ENCODE results near the gene ADORA2B.
"Not testable (repeated sequence)": the region's sequence is repeated elsewhere in the genome, so short reads cannot be mapped to it uniquely, and the experiment has no call there.

Gene ADORA2B

GRCh38 chr17:15957206-15957605 lies 12.3 kb downstream of the ADORA2B start:
- no peak for DNase-seq

- DNase-seq = no peak
Observed at GRCh38 chr17:15957608-15958307, 12.8 kb downstream of the ADORA2B start.

GRCh38 chr17:15958484-15958854 lies 13.5 kb downstream of the ADORA2B start:
- no peak for DNase-seq

DNA sequence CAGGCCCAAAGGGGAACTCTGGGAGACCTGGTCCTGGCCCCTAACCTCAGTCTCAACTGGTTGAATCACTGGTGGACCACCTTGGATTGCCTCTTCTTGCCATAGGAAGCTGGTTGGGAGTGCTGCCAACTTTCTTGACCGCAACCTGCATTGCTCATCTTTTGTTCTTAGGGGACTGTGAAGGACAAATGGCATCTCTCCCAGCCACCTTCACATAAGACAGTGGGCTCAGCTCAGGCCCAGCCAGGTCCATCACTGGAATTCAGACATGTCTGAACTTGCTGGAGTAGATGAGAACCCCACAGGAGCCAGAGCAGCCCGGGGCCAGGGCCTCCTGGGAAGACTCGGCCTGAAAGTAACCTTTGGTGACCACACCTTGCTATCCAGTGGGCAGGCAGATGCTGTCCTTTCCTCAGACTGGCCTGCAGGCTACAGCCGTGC lies 18.8 kb downstream of the ADORA2B start:
- no peak for DNase-seq

GRCh38 chr17:15965528-15965927 lies 20.6 kb downstream of the ADORA2B start:
- DNase-seq = no peak

GRCh38 chr17:15966183-15966878 lies 21.4 kb downstream of the ADORA2B start:
- no peak for DNase-seq

GRCh38 chr17:15966879-15967248 lies 21.9 kb downstream of the ADORA2B start:
- no peak for DNase-seq

DNA sequence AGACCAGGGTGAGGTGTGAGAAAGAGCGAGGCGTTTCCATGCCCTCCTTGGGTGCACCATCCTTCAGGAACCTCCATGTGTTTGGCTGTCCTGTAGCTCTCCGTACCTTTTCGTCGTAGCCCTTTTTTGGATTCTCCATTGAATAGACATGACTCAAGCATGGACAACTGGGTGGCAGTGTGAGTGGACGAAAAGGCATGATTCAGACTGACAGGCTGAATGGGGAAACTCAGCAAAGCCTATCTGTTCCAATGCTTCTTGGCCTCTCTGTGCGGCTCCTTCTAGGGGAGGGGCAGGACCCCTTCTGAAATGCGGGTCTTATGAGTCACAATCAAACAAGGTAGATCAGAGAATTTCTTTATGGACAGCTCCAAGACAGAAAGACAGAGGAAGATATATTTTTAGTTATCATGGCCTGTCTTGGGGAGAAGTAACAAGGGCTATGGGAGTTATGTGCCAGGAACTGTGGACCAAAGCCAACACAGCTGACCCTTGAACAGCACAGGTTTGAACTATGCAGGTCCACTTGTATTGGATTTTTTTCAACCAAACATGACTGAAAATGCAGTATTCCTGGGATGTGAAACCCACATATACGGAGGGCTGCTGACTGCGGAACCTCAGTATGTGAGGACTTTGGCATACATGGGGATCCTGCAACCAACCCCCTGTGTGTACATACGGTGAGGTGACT lies 22.9 kb downstream of the ADORA2B start:
- no peak for DNase-seq

DNA sequence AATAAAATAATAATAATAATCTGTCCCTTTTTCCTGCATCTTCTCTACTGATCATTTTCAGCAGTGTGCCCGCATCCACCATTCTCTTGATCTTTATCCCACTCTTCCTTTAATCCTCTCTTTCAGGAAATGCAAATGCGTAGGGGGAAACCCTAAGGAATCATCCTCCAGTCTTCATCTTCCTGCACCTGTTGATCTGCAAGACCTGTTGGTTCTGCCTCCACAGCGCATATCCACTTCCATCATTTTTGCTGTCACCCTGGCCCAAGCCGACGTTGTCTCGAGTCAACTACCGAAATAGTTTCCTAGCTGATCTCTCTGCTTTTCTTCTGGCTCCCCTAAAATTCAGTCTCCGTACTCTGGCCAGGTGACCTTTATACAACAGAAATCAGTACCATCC lies 24.5 kb downstream of the ADORA2B start:
- DNase-seq = no peak

GRCh38 chr17:15970500-15970899 lies 25.6 kb downstream of the ADORA2B start:
- no peak for DNase-seq

DNA sequence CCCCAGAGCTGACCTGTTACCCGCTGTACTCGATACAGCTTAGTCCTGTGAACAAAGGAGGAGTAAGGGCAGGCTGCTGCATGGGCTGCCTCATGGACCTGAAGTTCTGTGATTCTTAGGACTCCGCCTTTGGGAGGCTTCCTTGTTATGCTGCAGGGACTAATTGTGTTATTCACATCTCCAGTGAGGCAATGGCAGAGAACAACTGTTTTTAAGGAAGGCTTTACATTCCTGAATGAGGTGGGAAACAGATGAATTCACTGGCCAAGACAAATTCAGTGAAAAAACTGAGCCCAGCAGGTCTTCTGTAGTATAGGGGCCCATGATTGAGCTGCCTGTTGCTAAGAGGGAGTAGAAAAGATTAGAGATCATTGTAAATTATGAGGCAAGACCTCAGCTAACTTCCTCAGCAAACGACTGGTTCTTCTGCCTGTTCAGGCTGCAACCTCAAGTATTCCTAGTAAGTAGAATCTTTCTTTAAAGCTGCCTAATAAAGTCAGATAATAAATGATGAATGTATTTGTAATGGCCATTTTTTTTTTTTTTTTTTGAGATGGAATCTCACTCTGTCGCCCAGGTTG lies 26.3 kb downstream of the ADORA2B start:
- no peak for DNase-seq

DNA sequence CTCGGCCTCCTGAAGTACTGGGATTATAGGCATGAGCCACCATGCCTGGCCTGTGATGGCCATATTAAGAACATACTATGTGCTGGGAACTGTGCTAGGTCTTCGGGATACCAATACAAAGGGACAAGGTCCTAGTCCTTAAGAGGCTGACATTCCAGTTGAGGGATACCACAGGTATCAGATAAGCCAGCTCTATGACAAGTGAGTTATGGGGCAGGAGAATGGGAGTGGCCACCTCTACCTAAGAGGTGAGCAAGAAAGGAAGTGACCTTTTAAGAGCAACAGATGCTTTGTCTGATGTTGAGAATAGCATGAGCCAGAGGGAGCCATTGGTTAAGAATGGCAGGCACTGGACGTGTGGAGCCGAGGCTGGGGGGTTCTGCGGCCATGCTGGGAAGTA lies 27.0 kb downstream of the ADORA2B start:
- DNase-seq = no peak

- DNase-seq = no peak
Observed at GRCh38 chr17:15972497-15972951, 27.6 kb downstream of the ADORA2B start.

DNA sequence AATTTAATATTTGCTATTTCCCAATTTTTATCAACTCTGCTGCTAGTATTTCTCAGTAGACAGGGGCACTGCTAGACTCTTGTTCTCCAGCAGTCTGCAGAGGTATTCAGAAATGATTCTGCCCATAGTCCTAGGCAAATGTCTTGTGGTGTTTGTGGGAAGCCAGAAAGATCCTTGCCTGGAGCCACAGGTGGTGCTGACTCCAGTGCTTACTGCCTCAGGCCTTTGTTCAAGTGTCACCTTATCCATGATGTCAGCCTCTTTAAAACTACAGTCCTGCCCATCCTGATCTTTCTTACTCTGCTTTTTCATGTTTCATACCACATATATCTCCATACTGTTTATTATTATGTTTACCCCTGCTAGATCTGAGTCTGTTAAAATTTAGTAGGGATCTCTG lies 28.1 kb downstream of the ADORA2B start:
- DNase-seq = no peak

DNA sequence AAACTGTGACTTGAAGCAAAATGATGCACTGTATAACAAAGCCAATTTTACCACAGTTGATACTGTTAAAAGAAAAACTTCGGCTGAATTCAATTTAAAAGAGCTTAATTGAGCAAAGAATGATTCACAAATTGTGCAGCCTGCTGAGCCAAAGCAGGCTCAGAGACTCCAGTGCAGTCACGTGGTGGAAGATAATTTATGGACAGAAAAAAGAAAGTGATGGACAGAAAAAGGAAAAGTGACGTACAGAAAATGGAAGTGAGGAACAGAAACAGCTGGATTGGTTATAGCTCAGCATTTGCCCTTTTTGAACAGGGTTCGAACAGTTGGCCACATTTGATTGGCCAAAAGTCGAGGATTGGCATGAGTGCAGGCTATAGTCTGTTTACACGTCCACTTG lies 28.9 kb downstream of the ADORA2B start:
- DNase-seq = no peak

GRCh38 chr17:15977894-15978293 lies 33.0 kb downstream of the ADORA2B start:
- DNase-seq = no peak

DNA sequence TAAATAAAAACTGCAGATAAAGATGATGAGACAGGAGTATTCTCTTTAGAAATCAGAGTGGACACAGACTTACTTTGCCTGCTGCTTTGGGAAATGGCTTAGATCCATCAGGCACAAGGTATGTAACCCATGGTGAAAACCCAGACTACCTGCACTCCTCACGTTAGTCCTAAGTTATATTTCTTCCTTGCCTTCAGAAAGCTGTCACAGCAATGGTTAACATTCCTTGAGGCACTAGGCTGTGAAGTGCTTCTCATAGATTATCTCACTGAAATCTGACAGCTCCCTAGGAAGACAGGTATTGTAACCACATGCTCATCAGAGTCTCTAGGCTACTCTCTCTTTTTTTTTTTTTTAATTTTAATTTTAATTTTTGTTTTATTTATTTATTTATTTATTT lies 33.7 kb downstream of the ADORA2B start:
- no peak for DNase-seq

GRCh38 chr17:15979013-15979412 lies 34.1 kb downstream of the ADORA2B start:
- not testable (repeated sequence) for DNase-seq

DNA sequence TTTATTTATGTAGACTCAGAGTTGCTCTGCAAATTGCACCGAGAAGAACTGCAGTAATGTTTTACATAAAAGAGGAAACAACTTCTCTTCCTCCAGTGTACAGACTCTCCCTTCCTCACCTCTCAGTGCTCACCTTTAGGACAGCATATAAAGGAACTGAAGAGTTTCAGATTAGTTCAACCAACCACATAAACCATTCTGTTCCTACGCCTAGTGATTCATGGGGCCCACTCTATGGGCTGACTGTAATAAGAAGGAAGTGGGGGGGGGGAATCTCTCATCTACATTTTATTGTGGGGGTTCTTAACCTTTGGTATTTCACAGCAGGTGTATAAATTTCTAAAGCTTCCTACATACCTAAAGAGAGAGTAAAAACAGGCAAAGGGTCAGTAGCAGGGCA lies 36.3 kb downstream of the ADORA2B start:
- DNase-seq = no peak

DNA sequence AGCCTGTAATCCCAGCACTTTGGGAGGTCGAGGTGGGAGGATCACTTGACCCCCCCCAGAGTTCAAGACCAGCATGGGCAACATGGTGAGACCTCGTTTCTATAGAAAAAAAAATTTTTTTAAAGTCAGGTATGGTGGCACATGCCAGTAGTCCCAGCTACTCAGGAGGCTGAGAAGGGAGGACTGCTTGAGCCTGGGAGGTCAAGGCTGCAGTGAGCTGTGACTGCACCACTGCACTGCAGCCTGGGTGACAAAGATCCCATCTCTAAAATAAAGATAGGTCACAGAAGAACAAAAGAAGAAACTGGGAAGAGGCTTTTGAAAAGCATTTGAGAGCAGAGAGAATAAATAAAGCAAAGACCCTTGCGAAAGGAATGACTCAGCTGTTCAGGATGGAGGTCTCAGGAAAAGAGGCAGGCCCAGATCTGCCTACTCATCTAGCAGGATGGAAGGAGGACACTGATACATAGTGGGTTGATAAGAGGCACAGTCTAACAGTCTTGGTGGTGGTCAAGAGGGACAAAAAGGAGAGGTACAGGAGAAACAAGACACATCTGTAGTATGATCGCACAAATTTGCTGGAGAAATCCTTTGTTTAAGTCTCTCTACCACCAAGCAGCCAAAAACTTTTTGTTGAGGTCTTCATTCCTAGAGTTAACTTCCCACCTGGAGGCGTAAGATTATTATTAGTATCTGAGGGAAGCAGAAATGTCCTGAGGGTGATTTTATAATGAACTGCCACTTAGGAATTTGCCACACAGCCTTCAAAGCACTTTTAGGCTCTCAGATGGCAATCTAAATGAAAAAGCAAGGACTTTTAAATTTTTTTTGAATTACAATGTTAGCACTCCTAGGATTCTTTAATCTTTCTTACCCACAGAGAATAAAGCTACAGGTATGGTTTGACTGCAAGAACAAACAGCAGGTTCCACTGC lies 37.0 kb downstream of the ADORA2B start:
- no peak for DNase-seq

DNA sequence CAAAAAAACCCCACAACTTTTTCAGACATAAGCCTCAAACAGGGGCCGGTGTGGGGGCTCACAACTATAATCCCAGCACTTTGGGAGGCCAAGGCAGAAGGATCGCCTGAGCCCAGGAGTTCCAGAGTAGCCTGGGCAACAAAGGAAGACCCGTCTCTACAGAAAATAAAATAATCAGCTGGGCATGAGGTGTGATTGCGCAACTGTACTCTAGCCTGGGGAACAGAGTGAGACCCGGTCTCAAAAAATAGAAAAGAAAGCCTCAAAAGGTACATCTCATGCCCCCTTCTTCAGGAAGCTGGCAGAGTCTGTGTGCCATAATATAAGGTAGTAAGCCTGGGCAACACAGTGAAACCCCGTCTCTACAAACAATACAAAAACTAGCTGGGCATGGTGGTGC lies 51.4 kb downstream of the ADORA2B start:
- DNase-seq = no peak

DNA sequence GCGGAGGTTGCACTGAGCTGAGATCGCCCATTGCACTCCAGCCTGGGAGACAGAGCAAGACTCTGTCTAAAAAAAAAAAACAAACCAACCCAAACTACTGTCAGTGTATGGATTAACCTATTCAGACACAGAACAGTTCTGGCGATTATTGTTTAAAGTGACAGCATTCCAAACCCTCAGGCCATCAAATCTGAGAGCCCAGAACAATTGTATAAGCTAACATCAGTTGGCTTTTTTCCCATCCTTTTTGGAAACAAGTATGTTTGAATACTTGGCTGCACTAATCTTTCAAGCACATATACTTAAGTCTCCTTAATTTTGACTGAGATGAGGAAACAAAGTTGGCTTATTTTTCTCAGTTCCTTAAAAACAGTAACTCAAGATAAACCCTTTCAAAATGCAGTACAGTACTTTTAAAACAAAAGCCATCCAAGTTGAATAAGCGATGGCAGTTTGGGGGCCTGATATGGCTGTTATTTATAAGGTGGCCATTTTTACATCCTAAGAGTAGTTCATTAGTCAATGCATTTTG lies 53.2 kb downstream of the ADORA2B start:
- no peak for DNase-seq
